GM12875 (cell line): ENCODE results near the gene CSNK2B.
A peak's percentile ranks its signal among the peaks of the same experiment; 100 is the strongest.

Source experiments
- H3K4me3 ChIP-seq: one replicate; pipeline ENCODE4 v1.5.1; 2011; ENCODE audit warnings: low read depth, low read length, control low read depth
- TF ChIP-seq, protein P1 (sequence below): IDR thresholded peaks from 2 replicates; pipeline ENCODE4 v1.5.1; 2011; ENCODE audit warnings: low read depth, mild to moderate bottlenecking, control low read depth, inconsistent platforms, low read length, moderate library complexity, borderline replicate concordance; ENCODE audit not compliant: insufficient read depth

CSNK2B gene

DNA sequence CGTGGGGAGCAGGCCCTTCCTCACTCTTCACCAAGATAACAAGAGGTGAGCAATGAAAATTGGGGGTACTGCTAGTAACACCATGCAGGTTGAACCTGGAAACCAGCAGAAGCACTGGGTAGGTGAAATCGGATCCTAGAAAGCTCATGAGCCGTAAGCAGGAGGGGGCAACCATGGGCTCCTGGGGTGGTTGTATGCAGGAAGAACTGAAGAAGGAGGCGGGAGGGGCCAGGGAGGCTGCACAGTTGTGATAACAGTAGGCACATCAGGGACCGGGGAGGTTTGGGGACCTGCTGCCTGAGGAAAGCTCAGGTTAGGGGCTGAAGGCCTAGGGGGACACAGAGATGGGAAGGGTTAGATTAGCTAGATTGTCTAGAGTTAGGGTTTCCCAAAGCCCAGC lies 20.6 kb downstream of the CSNK2B start:
- H3K4me3 ChIP-seq: no peak overlapping the region
- TF ChIP-seq, protein P1, sequence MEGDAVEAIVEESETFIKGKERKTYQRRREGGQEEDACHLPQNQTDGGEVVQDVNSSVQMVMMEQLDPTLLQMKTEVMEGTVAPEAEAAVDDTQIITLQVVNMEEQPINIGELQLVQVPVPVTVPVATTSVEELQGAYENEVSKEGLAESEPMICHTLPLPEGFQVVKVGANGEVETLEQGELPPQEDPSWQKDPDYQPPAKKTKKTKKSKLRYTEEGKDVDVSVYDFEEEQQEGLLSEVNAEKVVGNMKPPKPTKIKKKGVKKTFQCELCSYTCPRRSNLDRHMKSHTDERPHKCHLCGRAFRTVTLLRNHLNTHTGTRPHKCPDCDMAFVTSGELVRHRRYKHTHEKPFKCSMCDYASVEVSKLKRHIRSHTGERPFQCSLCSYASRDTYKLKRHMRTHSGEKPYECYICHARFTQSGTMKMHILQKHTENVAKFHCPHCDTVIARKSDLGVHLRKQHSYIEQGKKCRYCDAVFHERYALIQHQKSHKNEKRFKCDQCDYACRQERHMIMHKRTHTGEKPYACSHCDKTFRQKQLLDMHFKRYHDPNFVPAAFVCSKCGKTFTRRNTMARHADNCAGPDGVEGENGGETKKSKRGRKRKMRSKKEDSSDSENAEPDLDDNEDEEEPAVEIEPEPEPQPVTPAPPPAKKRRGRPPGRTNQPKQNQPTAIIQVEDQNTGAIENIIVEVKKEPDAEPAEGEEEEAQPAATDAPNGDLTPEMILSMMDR: no peak

DNA sequence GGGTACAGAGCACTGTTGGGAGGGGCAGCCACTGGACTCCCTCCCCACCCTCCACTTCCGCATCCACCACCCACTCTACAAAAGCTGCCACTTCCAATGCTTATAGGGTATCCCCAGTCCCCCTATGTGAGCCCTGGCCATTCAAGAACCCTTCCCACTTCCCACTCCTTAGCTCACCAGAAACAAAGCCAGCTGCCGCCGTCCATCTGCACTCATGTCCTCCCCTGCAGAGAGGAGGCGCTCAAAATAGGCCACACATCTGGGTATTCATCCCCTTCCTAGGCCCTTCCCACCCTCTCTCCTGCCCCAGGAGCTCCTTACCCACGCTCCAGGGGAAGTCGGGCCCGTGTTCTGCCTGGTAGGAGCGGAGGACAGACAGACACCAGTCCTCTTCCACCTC lies 21.4 kb downstream of the CSNK2B start:
- TF ChIP-seq, protein P1: no peak
- no peak overlapping the region for H3K4me3 ChIP-seq

DNA sequence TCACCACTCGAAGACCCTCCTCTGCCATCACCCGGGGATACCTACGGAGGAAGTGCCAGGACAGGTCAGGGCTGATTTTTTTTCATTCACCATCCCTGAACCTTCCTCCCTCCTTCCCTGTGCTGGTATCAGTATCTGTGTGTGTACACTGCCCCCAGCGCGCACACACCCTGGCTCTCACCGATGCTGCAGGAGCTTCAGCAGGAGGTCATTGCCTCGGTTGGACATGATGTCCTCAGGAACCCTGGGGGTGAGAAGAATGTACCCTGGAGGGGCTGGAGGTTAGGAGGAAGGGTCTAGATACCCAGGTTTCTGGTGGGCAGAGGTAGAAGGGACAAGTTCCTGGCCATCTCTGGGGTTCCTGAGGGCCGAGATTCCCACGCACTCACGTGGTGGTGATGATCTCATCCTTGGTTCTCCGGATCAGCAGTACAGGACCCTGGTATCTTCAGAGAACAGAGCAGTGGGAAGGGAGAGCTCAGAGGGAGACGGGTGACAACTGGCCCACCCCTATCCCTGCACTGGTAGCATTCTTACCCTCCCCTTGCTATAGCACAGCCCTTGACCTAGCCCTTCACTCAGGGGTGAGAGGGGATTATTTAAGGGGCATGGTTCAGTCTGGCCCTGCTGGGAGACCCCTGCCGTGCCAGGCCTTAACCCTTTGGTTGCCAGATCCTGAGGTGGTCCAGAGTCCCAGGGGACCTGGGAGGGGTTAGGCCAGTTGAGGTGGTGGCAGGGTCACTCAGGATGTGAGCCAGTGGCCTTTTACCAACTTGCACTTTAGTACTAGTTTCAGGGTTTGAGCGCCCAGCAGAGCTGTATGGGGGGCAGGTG lies 22.2 kb downstream of the CSNK2B start:
- TF ChIP-seq, protein P1: no peak
- H3K4me3 ChIP-seq: no peak overlapping the region

DNA sequence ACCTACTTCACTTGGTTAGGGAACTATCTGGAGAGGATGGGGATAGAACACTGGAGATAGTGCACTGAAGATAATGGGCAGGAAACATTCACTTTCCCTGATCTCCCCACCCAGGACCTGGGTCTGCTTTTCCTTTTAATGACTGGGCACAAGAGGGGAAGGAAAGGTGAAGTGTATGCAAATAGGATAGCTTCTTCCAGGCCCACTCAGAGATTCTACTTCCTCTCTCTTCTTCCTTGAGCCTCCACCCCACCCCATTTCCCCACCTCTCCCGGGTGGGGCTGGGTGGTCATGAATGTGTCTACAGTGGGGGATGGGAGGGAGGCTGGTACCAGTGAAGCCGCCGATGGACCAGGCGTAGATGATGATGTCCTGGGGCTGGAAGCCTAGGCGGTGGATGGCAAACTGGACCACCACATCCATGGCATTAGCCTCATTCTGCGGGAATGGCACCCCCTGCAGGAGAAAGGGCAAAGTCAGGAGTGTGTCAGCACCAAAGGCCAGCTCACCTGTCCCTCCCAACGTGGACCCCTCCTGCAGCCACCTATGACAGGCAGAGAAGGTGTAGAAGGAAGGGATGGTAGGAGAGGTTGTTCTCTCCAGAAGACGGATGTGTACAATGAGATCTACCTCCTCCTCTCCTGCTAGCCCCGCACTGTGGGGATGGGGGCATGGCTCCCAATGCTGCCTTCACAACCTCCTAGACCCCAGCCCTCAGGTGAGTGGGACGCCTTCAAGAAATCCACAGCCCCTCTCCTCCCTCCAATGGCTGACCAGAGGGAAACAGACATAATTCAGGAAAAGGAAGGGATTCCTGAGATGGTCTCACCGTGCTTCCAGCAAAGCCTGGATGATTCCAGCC lies 23.6 kb downstream of the CSNK2B start:
- TF ChIP-seq, protein P1: peak; percentile 49; the same call in 1 of the 2 replicates
- H3K4me3 ChIP-seq: no peak overlapping the region

DNA sequence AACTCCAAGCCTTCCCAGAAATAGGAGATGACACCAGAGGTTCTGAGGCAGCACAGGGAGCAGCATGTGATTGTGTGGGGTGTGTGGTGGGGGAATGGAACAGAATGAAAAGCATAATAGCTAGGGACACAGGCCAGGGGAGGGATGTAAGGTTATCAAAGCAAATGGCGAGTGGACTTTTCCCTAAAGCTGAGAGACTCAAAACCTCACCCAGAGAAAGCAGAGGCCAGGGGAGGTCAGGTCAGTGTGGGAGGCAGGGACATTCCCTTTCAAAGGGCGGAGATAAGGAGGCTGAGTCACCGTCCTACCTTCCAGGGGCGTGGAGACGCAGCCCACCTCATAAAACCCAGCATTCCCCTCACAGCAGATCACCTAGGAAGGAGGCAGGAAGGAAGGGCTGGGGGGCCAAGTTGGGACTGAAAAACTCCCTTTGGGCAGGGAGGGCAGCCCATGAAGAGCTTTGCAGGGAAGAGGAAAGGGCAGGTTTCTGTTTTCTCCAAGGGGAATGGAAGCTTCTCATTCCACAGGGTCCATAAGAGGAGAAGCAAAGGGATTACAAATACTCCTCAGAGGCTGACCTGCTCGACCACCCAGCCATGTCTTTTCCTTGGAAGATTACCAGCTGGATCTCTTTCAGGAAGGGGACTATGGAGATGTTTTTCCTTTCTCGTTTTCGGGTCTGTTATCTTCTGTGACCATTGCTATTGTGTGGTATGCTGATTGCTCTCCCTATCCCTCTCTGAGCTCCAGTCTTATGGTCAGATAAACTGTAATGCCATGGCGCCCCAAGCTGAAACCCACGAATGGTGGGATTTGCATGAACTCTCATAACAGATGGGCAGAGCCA lies 24.6 kb downstream of the CSNK2B start:
- TF ChIP-seq, protein P1: no peak
- H3K4me3 ChIP-seq: no peak overlapping the region

DNA sequence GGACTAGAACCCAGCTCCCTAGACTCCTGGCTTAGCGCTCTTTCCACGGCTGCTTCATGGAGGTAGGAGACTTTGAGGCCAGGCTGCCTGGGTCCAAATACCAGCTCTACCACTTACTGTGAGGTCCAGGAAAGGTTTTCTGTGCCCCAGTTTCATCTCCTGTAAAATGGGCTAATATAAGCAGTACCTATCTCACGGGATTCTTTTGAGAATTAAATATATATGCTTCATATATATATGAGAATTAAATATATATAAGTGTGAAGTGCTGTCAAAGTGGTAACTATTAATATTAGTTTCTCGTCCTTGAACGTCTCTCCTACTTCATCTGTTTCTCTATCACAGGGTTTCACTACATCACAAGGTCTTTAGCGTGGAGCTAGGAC lies 25.2 kb downstream of the CSNK2B start:
- no peak overlapping the region for H3K4me3 ChIP-seq
- TF ChIP-seq, protein P1: no peak
